ENCODE data around the gene PRPF38B. TPM values are rescaled to one million over a fixed set of nuclear protein-coding genes. Genes with fewer than 3 reads are reported as not detected.

The PRPF38B gene
- total and polyA plus RNA-seq, 4 donors = 9.5 to 20.9 (median 14.3) TPM

DNA sequence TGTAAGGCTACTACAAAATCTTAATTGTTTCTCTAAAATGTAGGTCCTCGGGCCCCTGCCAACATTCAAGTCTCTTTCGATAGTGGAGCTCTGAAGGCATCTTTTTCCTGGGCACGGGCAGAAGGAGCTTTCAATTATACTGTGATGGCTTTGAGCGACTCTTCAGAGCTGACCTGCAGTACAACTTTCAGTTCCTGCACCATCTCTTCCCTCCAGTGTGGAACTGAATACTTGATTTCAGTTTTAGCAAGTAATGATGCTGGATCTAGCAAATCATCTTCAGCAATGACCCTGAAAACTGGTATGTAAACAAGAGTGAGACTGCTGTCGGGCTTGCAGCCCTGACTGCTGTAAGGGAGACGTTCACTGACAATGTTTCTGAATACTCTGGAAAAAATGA is 30.2 kb downstream of the PRPF38B start:
- Histone ChIP-seq H3K27me3 (ENCODE audit: control insufficient read depth in 4 of 4, insufficient read depth in 4 of 4, low read length in 3 of 4) (no peaks in the 10 kb centered on the region), H3K9me3 (ENCODE audit: control insufficient read depth in 4 of 4, low read length in 3 of 4) (no peaks in the 10 kb centered on the region), H3K4me3 (ENCODE audit: low read depth in 1 of 3, low read length in 3 of 3) (no peak overlapping the region), H3K4me1 (ENCODE audit: control insufficient read depth in 4 of 4, insufficient read depth in 4 of 4, low read length in 3 of 4) (no peaks in the 10 kb centered on the region), H3K36me3 (ENCODE audit: control insufficient read depth in 4 of 4, insufficient read depth in 3 of 4, low read depth in 1 of 4, low read length in 3 of 4) (no peaks in the 10 kb centered on the region), H3K9ac (ENCODE audit: low read depth in 1 of 2, low read length in 2 of 2) (no peak overlapping the region), H3K27ac (ENCODE audit: low read depth in 1 of 2, low read length in 2 of 2) (no peak overlapping the region)
- DNase-seq (ENCODE audit: low spot score) = no peak
- TF ChIP-seq NR2F2 (IDR thresholded peaks at IDR 0.05) (no peak), GABPA (IDR thresholded peaks at IDR 0.05 in 1 of 2, conservative IDR thresholded peaks at IDR 0.05 in 1 of 2) (no peak), JUND (IDR thresholded peaks at IDR 0.05) (no peak)
- 68% methylated on average over 6 of the region's 6 CpGs for WGBS

DNA sequence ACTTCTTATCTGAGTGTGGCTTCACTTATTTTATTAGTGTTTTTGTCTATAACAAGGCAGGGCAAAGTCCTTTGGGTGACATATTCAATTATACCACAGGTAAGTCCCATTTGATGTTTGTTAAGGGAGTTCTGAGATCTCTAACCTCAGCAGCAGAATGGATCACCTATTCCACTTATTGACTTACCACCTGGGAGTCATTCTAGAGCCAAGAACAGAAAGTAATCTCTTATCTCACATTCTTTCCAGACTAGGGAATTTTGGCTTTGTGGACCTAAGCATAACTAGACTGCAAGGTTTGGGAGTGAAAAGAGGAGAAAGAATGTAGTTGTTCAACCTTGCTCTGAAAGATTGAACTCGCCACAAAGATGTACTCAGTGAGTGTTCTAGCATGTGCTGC is 33.8 kb downstream of the PRPF38B start:
- no peaks in the 10 kb centered on the region for H3K9me3 ChIP-seq (ENCODE audit: control insufficient read depth in 4 of 4, low read length in 3 of 4)
- no peak overlapping the region for H3K27ac ChIP-seq (ENCODE audit: low read depth in 1 of 2, low read length in 2 of 2)
- 79% methylated on average over 1 of the region's 1 CpG for WGBS
- no peak for DNase-seq (ENCODE audit: low spot score)
- H3K27me3 ChIP-seq (ENCODE audit: control insufficient read depth in 4 of 4, insufficient read depth in 4 of 4, low read length in 3 of 4) = no peaks in the 10 kb centered on the region
- no peak overlapping the region for H3K9ac ChIP-seq (ENCODE audit: low read depth in 1 of 2, low read length in 2 of 2)
- H3K4me3 ChIP-seq (ENCODE audit: low read depth in 1 of 3, low read length in 3 of 3) = no peak overlapping the region
- TF ChIP-seq SP1 (IDR thresholded peaks at IDR 0.05) (peak; percentile 51), FOXA2 (IDR thresholded peaks at IDR 0.05) (no peak), HNF4G (IDR thresholded peaks at IDR 0.05) (peak; percentile 14), JUND (IDR thresholded peaks at IDR 0.05) (no peak), HNF4A (conservative IDR thresholded peaks at IDR 0.05) (peak in 1 of 2 donors; percentile 5)
- no peaks in the 10 kb centered on the region for H3K36me3 ChIP-seq (ENCODE audit: control insufficient read depth in 4 of 4, insufficient read depth in 3 of 4, low read depth in 1 of 4, low read length in 3 of 4)
- no peaks in the 10 kb centered on the region for H3K4me1 ChIP-seq (ENCODE audit: control insufficient read depth in 4 of 4, insufficient read depth in 4 of 4, low read length in 3 of 4)

DNA sequence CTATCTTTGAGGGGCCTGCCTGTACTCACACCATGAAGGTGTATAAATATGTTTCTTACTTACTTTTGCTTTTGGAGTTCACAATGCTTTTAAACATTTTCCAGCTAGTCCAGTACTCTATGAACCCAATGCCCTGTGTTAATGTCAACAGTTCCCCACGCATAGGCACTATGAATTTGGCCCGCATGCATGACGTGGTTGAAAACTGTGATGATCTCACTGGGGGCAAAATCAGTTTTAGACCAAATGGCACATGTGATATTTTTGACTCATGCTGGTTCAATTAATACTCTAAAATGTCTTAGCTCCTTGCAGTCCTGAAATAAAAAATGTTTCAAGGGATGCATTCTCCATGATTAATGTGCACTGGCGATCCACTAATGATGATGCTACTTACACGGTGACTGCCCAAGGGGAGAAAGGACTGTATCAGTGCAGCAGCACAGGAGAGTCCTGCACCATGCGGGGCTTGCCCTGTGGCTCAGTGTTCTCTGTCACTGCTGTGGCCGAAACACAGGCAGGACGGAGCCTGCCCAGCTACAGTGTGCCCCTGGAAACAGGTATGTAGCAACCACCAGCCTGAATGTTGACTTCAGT is 36.3 kb downstream of the PRPF38B start:
- peaks cover 0 to 4% (median 0%) of the 10 kb centered on the region in 4 donors for H3K27me3 ChIP-seq (ENCODE audit: control insufficient read depth in 4 of 4, insufficient read depth in 4 of 4, low read length in 3 of 4)
- no peaks in the 10 kb centered on the region for H3K36me3 ChIP-seq (ENCODE audit: control insufficient read depth in 4 of 4, insufficient read depth in 3 of 4, low read depth in 1 of 4, low read length in 3 of 4)
- TF ChIP-seq JUND (IDR thresholded peaks at IDR 0.05) (no peak), RXRA (IDR thresholded peaks at IDR 0.05) (no peak), HNF4A (conservative IDR thresholded peaks at IDR 0.05) (no peak), TAF1 (conservative IDR thresholded peaks at IDR 0.05) (no peak), RAD21 (IDR thresholded peaks at IDR 0.05) (no peak), NR2F2 (IDR thresholded peaks at IDR 0.05) (no peak), HNF4G (IDR thresholded peaks at IDR 0.05) (no peak), FOXA1 (IDR thresholded peaks at IDR 0.05) (no peak), EGR1 (IDR thresholded peaks at IDR 0.05; ENCODE audit: low read depth in 2 of 2) (no peak)
- TF ChIP-seq, protein P1, sequence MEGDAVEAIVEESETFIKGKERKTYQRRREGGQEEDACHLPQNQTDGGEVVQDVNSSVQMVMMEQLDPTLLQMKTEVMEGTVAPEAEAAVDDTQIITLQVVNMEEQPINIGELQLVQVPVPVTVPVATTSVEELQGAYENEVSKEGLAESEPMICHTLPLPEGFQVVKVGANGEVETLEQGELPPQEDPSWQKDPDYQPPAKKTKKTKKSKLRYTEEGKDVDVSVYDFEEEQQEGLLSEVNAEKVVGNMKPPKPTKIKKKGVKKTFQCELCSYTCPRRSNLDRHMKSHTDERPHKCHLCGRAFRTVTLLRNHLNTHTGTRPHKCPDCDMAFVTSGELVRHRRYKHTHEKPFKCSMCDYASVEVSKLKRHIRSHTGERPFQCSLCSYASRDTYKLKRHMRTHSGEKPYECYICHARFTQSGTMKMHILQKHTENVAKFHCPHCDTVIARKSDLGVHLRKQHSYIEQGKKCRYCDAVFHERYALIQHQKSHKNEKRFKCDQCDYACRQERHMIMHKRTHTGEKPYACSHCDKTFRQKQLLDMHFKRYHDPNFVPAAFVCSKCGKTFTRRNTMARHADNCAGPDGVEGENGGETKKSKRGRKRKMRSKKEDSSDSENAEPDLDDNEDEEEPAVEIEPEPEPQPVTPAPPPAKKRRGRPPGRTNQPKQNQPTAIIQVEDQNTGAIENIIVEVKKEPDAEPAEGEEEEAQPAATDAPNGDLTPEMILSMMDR (IDR thresholded peaks at IDR 0.05; ENCODE audit: low read depth, low read length, missing input control) = no peak
- TF ChIP-seq, protein P2, sequence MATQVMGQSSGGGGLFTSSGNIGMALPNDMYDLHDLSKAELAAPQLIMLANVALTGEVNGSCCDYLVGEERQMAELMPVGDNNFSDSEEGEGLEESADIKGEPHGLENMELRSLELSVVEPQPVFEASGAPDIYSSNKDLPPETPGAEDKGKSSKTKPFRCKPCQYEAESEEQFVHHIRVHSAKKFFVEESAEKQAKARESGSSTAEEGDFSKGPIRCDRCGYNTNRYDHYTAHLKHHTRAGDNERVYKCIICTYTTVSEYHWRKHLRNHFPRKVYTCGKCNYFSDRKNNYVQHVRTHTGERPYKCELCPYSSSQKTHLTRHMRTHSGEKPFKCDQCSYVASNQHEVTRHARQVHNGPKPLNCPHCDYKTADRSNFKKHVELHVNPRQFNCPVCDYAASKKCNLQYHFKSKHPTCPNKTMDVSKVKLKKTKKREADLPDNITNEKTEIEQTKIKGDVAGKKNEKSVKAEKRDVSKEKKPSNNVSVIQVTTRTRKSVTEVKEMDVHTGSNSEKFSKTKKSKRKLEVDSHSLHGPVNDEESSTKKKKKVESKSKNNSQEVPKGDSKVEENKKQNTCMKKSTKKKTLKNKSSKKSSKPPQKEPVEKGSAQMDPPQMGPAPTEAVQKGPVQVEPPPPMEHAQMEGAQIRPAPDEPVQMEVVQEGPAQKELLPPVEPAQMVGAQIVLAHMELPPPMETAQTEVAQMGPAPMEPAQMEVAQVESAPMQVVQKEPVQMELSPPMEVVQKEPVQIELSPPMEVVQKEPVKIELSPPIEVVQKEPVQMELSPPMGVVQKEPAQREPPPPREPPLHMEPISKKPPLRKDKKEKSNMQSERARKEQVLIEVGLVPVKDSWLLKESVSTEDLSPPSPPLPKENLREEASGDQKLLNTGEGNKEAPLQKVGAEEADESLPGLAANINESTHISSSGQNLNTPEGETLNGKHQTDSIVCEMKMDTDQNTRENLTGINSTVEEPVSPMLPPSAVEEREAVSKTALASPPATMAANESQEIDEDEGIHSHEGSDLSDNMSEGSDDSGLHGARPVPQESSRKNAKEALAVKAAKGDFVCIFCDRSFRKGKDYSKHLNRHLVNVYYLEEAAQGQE (IDR thresholded peaks at IDR 0.05) = no peak
- WGBS = 89% methylated on average over 8 of the region's 8 CpGs
- no peaks in the 10 kb centered on the region for H3K9me3 ChIP-seq (ENCODE audit: control insufficient read depth in 4 of 4, low read length in 3 of 4)
- DNase-seq (ENCODE audit: low spot score) = no peak
- no peak overlapping the region for H3K9ac ChIP-seq (ENCODE audit: low read depth in 1 of 2, low read length in 2 of 2)
- H3K27ac ChIP-seq (ENCODE audit: low read depth in 1 of 2, low read length in 2 of 2) = no peak overlapping the region
- H3K4me1 ChIP-seq (ENCODE audit: control insufficient read depth in 4 of 4, insufficient read depth in 4 of 4, low read length in 3 of 4) = no peaks in the 10 kb centered on the region
- no peak overlapping the region for H3K4me3 ChIP-seq (ENCODE audit: low read depth in 1 of 3, low read length in 3 of 3)

Measured in liver (tissue), 9 donors.